GM12865 (cell line): ENCODE results near the gene SRPX2.
A peak's percentile ranks its signal among the peaks of the same experiment; 100 is the strongest.

Source experiments
- DNase-seq: peaks from one replicate; pipeline ENCODE4 v3.0.0; 2010; ENCODE audit warnings: low read depth
- H3K4me3 ChIP-seq: 2 replicates; pipeline ENCODE4 v1.5.1; 2011; ENCODE audit warnings: mild to moderate bottlenecking, low read depth, low read length, control low read depth
- CTCF ChIP-seq: IDR thresholded peaks from 2 replicates; pipeline ENCODE4 v1.5.1; 2011; ENCODE audit warnings: low read length, control low read depth, low read depth, inconsistent platforms; ENCODE audit not compliant: insufficient read depth; ENCODE audit errors: missing control alignments

The SRPX2 gene

GRCh38 chrX:100677611-100678181 lies 33.7 kb downstream of the SRPX2 start:
- no peak for DNase-seq
- H3K4me3 ChIP-seq: no peak overlapping the region
- no peak for TF ChIP-seq CTCF

- H3K4me3 ChIP-seq: no peak overlapping the region
- DNase-seq: no peak
- no peak for TF ChIP-seq CTCF
Observed at GRCh38 chrX:100680756-100681155, 36.8 kb downstream of the SRPX2 start.

- no peak overlapping the region for H3K4me3 ChIP-seq
- DNase-seq: no peak
- no peak for TF ChIP-seq CTCF
Observed at GRCh38 chrX:100681599-100681998, 37.6 kb downstream of the SRPX2 start.

GRCh38 chrX:100682939-100683338 lies 38.9 kb downstream of the SRPX2 start:
- no peak for DNase-seq
- no peak for TF ChIP-seq CTCF
- H3K4me3 ChIP-seq: no peak overlapping the region

GRCh38 chrX:100685284-100685996 lies 41.4 kb downstream of the SRPX2 start:
- peak; percentile 67 for TF ChIP-seq CTCF
- DNase-seq: peak; percentile 81
- H3K4me3 ChIP-seq: no peak overlapping the region

GRCh38 chrX:100685997-100686305 lies 42.0 kb downstream of the SRPX2 start:
- no peak for TF ChIP-seq CTCF
- no peak for DNase-seq
- no peak overlapping the region for H3K4me3 ChIP-seq

GRCh38 chrX:100687128-100687527 lies 43.1 kb downstream of the SRPX2 start:
- H3K4me3 ChIP-seq: no peak overlapping the region
- peak; percentile 13 for DNase-seq
- no peak for TF ChIP-seq CTCF
